Heart left ventricle (tissue), 16 donors: ENCODE measurements around the gene RPL27A. TPM values are rescaled to one million over a fixed set of nuclear protein-coding genes. Genes with fewer than 3 reads are reported as not detected.

Experiments used
- ATAC-seq, 4 donors: fragments of 200-7000 bp; cut with Tn5 transposase; one replicate each; pipeline ENCODE4 v1.9.1; 2020 to 2022; ENCODE audit warnings: moderate library complexity in 4 of 4, mild to moderate bottlenecking in 3 of 4, moderate number of reproducible peaks in 1 of 4
- DNase-seq, 5 donors: peaks; one replicate each; pipeline ENCODE4 v3.0.0-alpha.2; 2020
- H3K27ac ChIP-seq, 12 donors: fragments of 200-600 bp; sonication (generic) in 4 of 12; one replicate each; pipeline versions ENCODE4 v1.5.0 to v1.8.0; 2016 to 2022; ENCODE audit warnings: mild to moderate bottlenecking in 2 of 12
- H3K27me3 ChIP-seq, 9 donors: fragments of 200-600 bp; sonication (generic) in 2 of 9; one replicate each; pipeline versions ENCODE4 v1.5.1 to v1.8.0; 2016 to 2022; ENCODE audit warnings: mild to moderate bottlenecking in 3 of 9
- H3K36me3 ChIP-seq, 9 donors: fragments of 200-600 bp; sonication (generic) in 2 of 9; one replicate each; pipeline versions ENCODE4 v1.5.0 to v1.8.0; 2018 to 2022; ENCODE audit warnings: mild to moderate bottlenecking in 2 of 9
- H3K4me1 ChIP-seq, 12 donors: fragments of 200-600 bp; sonication (generic) in 4 of 12; one replicate each; pipeline versions ENCODE4 v1.5.0 to v1.8.0; 2016 to 2022; ENCODE audit warnings: mild to moderate bottlenecking in 3 of 12
- H3K4me3 ChIP-seq, 12 donors: fragments of 200-600 bp; sonication (generic) in 4 of 12; one replicate each; pipeline versions ENCODE4 v1.5.0 to v1.8.0; 2017 to 2022; ENCODE audit warnings: mild to moderate bottlenecking in 9 of 12, moderate library complexity in 4 of 12
- H3K9me3 ChIP-seq, 12 donors: fragments of 200-600 bp; sonication (generic) in 4 of 12; one replicate each; pipeline versions ENCODE4 v1.5.0 to v1.8.0; 2016 to 2022; ENCODE audit warnings: mild to moderate bottlenecking in 1 of 12
- POLR2A ChIP-seq, 2 donors: fragments of 450-650 bp; IDR thresholded peaks; one replicate each; pipeline ENCODE4 v1.6.1; 2017; ENCODE audit warnings: antibody characterized with exemption in 2 of 2, mild to moderate bottlenecking in 2 of 2, moderate library complexity in 2 of 2
- WGBS, 4 donors: extraction: QIAGEN DNeasy Blood & Tissue Kit in 2 of 4; methylation state at CpG; one replicate each; pipeline versions ENCODE4 v1.1.5 to v1.1.7; 2013 to 2018; 5-methylcytosine and 5-hydroxymethylcytosine counted together
- intact Hi-C, 10 donors: fragments of 100-400 bp; cut with DNase I; formaldehyde crosslinking; loops; one replicate each; pipeline versions ENCODE4 v1.11.1 to v1.14.2; 2022
- polyA plus RNA-seq, 2 donors: library from polyadenylated mRNA; stranded (reverse); fragments of 200-250 nt; gene quantifications; one replicate each; pipeline ENCODE4 v1.2.3, GENCODE V29; 2013
- total RNA-seq, 9 donors: library from RNA; depleted of rRNA in 2 of 9; stranded (reverse); fragments of >200 nt in 2 of 9; fragmentation: NEBNext Ultra II Directional in 3 of 9; extraction: Animal tissue kit (Norgen Biotek cat#: 25700) in 3 of 9; gene quantifications; one replicate each; pipeline versions ENCODE4 v1.1.0 to v1.2.4, GENCODE V29; 2016 to 2023
- TF ChIP-seq, protein P1 (sequence below), 12 donors: fragments of 200-600 bp; sonication (generic) in 4 of 12; IDR thresholded peaks; one replicate each; pipeline versions ENCODE4 v1.5.0 to v1.8.0; 2018 to 2022; ENCODE audit warnings: antibody characterized with exemption in 12 of 12, mild to moderate bottlenecking in 5 of 12
- donor health status: ischemic (EF 13 %, LVEDD 7.1; RV severe dilation, severe dysfunction).
- donor health status: healthy with polysubstance abuse.
- donor health status: DM: no; HTN: yes; CAD: no.
- donor health status: DM: no; HTN: no; CAD: no.
- donor health status: ischemic (EF 25% LVEDD 6.9; RV normal size, moderate dysfunction).
- donor health status: ischemic (EF 25% LVEDD 5.7; RV mildly dilated, moderate dysfunction).
- donor health status: healthy.
- donor health status: DM: yes; HTN: yes; CAD: no.
- donor health status: ischemic (EF 35%, LVEDD 5.7; RV mildly dilated, moderate dysfunction).
- donor health status: nonischemic (EF 11% LVEDD 7.7; RV severe dilation, severe dysfunction).
- donor health status: DM: yes; HTN: yes; CAD: no.
- donor health status: PGD.
- donor health status: ischemic (EF 29% LVEDD 5.4; RV normal size, mild dysfunction).
- donor health status: nonischemic (EF 23%, LVEDD 6.1; RV moderate dilation, normal function).

Gene RPL27A
- total and polyA plus RNA-seq, 11 donors = 299 to 2,980 (median 471) TPM

DNA sequence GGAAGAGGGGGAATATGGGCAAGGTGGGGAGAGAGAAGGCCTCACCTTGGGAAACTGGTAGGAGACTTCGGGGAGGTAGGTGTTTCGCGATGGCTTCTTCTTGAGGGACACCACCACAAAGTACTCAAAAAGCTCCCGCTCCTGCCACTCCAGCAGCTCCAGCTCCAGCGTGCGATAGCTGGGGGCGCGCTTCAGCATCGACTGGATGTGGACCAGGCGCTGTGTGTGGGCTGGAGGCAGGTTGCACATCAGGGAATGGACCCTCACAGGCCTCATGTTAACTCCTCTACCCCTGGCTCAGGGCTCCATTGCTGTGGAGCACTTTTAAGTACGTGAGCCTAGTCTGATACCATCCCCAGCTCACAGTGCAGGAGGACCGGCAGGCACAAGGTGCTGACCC lies 29.9 kb downstream of the RPL27A start:
- no peaks in the 10 kb centered on the region for H3K27me3 ChIP-seq
- intact Hi-C loops = loop anchor here in 2 of 10 donors (10.0 kb wide), 2 partner anchors 82 to 102 kb away; a partner anchor contains a TSS
- H3K27ac ChIP-seq = peak overlapping the region in 1 of 12 donors; percentile 95
- ATAC-seq = no peak
- H3K36me3 ChIP-seq = peaks cover 0 to 64% (median 36%) of the 10 kb centered on the region in 9 donors
- TF ChIP-seq, protein P1, sequence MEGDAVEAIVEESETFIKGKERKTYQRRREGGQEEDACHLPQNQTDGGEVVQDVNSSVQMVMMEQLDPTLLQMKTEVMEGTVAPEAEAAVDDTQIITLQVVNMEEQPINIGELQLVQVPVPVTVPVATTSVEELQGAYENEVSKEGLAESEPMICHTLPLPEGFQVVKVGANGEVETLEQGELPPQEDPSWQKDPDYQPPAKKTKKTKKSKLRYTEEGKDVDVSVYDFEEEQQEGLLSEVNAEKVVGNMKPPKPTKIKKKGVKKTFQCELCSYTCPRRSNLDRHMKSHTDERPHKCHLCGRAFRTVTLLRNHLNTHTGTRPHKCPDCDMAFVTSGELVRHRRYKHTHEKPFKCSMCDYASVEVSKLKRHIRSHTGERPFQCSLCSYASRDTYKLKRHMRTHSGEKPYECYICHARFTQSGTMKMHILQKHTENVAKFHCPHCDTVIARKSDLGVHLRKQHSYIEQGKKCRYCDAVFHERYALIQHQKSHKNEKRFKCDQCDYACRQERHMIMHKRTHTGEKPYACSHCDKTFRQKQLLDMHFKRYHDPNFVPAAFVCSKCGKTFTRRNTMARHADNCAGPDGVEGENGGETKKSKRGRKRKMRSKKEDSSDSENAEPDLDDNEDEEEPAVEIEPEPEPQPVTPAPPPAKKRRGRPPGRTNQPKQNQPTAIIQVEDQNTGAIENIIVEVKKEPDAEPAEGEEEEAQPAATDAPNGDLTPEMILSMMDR (IDR thresholded peaks at IDR 0.05) = no peak
- no peak for TF ChIP-seq POLR2A (IDR thresholded peaks at IDR 0.05)
- peaks cover 20 to 70% (median 57%) of the 10 kb centered on the region in 12 donors for H3K4me1 ChIP-seq
- no peak overlapping the region for H3K4me3 ChIP-seq
- WGBS, 4 donors = 93 to 98% (median 96%) methylated on average over 4 to 12 of the region's 12 CpGs
- no peaks in the 10 kb centered on the region for H3K9me3 ChIP-seq
- DNase-seq = no peak

DNA sequence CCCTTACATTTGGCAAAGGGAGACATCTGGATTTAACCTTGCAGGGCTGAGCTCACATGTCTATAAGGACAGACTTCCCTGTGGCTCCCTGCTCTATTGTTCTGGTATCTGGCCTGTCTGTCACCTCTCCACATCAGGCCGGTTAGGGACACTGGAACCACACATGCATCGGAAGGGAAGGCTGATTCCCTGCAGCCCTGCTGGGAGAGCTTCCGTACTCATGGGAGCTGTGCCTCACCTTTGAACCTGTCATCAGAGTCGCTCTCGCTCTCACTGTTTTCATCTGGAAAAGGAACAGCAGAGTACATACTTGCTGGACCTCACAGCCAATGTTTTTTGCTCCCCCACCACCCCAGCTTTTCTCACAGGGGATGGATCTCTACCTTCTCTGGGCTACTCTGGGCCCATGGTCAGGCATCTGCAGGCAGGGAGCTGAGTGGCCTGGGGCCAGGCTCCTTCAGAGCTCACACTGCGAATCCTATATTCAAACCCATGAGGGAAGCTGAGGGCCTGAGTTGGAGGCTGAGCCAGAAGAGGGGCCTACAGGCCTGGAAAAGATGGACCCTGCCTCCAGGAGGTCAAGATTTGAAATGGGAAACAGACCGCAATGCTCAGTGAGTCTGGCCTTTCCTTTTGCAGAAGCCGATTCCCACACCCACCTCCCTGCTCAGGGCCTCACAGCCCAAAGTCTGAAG lies 31.3 kb downstream of the RPL27A start:
- ATAC-seq (peak in 2 of 4 donors; percentile 17 to 27), DNase-seq (peak in 1 of 5 donors; percentile 50)
- H3K27me3 ChIP-seq = no peaks in the 10 kb centered on the region
- H3K4me1 ChIP-seq = peaks cover 17 to 68% (median 56%) of the 10 kb centered on the region in 12 donors
- H3K27ac ChIP-seq = peak overlapping the region in 8 of 12 donors; percentile 6 to 95 (median 40)
- 60 to 69% (median 64%) methylated on average over 8 of the region's 8 CpGs for WGBS, 4 donors
- no peak overlapping the region for H3K4me3 ChIP-seq
- intact Hi-C loops = loop anchor here in 2 of 10 donors (10.0 kb wide), 2 partner anchors 81 to 101 kb away; a partner anchor contains a TSS
- H3K36me3 ChIP-seq = peaks cover 0 to 65% (median 36%) of the 10 kb centered on the region in 9 donors
- no peaks in the 10 kb centered on the region for H3K9me3 ChIP-seq
- TF ChIP-seq, protein P1 (IDR thresholded peaks at IDR 0.05) = no peak

DNA sequence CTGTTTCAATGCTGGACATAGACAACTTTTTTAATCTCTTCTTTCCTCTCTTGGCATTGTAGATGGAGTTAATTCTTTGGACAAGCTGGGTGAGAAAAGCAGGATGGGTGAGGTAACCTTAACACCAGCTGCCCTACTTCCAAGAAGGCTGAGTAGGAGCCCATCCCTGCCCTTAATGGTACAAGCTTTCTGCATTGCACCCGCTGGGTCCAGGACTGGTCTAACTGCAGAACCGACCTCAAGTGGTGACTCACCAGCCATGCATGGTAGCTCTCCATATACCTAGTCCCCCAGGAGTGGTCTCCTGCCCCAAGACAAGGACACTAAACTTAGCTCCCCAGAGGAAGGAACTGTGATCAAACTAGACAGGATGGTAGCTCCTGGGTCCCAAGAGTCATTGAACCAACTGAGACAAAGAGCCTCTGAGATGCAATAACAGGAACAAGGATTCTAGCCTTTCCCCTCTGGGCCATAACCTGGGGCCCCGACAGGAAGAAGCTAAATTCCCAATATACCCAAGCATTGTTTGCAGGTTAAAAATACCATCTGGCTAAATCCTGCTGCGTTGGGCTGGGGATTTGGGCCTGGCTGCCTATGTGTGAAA lies 32.1 kb downstream of the RPL27A start:
- peak overlapping the region in 10 of 12 donors; percentile 26 to 95 (median 65) for H3K27ac ChIP-seq
- WGBS, 4 donors = 43 to 55% (median 49%) methylated on average over 4 of the region's 4 CpGs
- H3K36me3 ChIP-seq = peaks cover 0 to 65% (median 36%) of the 10 kb centered on the region in 9 donors

More for the DNA sequence above, 32.1 kb downstream of the RPL27A start:
- TF ChIP-seq, protein P1 (IDR thresholded peaks at IDR 0.05) = no peak
- no peak for TF ChIP-seq POLR2A (IDR thresholded peaks at IDR 0.05)
- intact Hi-C loops = loop anchor here in 5 of 10 donors (5.0 to 10.0 kb wide), 6 partner anchors 43 to 100 kb away; a partner anchor contains a TSS
- Histone ChIP-seq H3K4me3 (no peak overlapping the region), H3K27me3 (no peaks in the 10 kb centered on the region), H3K9me3 (no peaks in the 10 kb centered on the region), H3K4me1 (peaks cover 19 to 68% (median 56%) of the 10 kb centered on the region in 12 donors)
- DNase-seq (no peak), ATAC-seq (no peak)
